Vagina (tissue), 2 donors: ENCODE results near the gene SLC25A51. TPM values are rescaled to one million over a fixed set of nuclear protein-coding genes. Genes with fewer than 3 reads are reported as not detected.
A peak's percentile ranks its signal among the peaks of the same experiment; 100 is the strongest.

Experiments
- DNase-seq, 2 donors: peaks; one replicate each; pipeline ENCODE4 v3.0.0-alpha.2; 2017; ENCODE audit errors: extremely low spot score in 2 of 2
- H3K27ac ChIP-seq: fragments of 200-600 bp; sonication (generic); one replicate; pipeline ENCODE4 v1.5.1; 2019
- H3K27me3 ChIP-seq: fragments of 200-600 bp; sonication (generic); one replicate; pipeline ENCODE4 v1.5.1; 2019
- H3K36me3 ChIP-seq, 2 donors: fragments of 200-600 bp; sonication (generic); one replicate each; pipeline ENCODE4 v1.5.1; 2017 to 2019
- H3K4me1 ChIP-seq: fragments of 200-600 bp; sonication (generic); one replicate; pipeline ENCODE4 v1.5.1; 2019
- H3K4me3 ChIP-seq, 2 donors: fragments of 200-600 bp; sonication (generic); 1 replicate in 1 of 2; 2 replicates in 1 of 2; pipeline ENCODE4 v1.5.1; 2016 to 2019
- H3K9me3 ChIP-seq: fragments of 200-600 bp; sonication (generic); one replicate; pipeline ENCODE4 v1.5.1; 2019
- POLR2A ChIP-seq, 2 donors: fragments of 450-650 bp; IDR thresholded peaks; one replicate each; pipeline ENCODE4 v1.6.1; 2017; ENCODE audit warnings: antibody characterized with exemption in 2 of 2, mild to moderate bottlenecking in 2 of 2, moderate library complexity in 2 of 2
- POLR2AphosphoS5 ChIP-seq, 2 donors: sonication (generic); formaldehyde crosslinking; IDR thresholded peaks; one replicate each; pipeline ENCODE4 v1.9.0; 2017; ENCODE audit warnings: antibody characterized with exemption in 2 of 2, mild to moderate bottlenecking in 2 of 2, low read depth in 1 of 2; ENCODE audit not compliant: insufficient read depth in 1 of 2
- intact Hi-C: fragments of 100-400 bp; cut with DNase I; formaldehyde crosslinking; loops from one replicate; pipeline ENCODE4 v1.15.1; 2023
- total RNA-seq: library from RNA; depleted of rRNA; stranded (reverse); fragments of >200 nt; gene quantifications from one replicate; pipeline ENCODE4 v1.2.3, GENCODE V29; 2016
- TF ChIP-seq, protein P1 (sequence below), 3 experiments: fragments of 450-650 bp in 2 of 3; fragments of 200-600 bp in 1 of 3; sonication (generic) in 1 of 3; IDR thresholded peaks; one replicate each; pipeline ENCODE4 v1.5.1; 2017 to 2019; ENCODE audit warnings: antibody characterized with exemption in 3 of 3, mild to moderate bottlenecking in 2 of 3, moderate library complexity in 2 of 3

Gene SLC25A51
- total RNA-seq, 1 donor from 2014 or later = 26.0 TPM

DNA sequence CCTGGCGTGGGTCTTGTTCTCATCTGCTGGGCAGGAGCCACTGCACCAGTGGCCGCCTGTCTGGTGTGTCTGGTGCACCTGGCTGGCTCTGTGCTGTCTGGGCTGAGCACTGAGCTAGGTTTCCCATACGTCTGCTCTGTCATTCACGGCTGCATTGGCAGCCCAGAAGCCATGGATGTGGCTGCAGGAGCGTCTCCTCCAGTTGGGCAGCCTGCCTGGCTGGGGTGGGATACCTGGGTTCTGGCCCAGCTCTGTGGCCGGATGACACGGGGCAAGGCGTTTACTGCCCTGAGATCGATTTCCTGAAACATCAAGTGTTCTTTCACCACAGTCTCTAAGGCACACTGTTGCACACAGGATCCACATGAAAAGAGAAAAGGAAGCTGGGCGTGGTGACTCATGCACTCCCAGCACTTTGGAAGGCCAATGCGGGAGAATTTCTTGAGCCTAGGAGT lies 25.5 kb upstream of the SLC25A51 start:
- no peaks in the 10 kb centered on the region for H3K36me3 ChIP-seq
- no peak overlapping the region for H3K4me3 ChIP-seq
- H3K27me3 ChIP-seq = no peaks in the 10 kb centered on the region
- no peak for DNase-seq
- H3K9me3 ChIP-seq = no peaks in the 10 kb centered on the region
- H3K4me1 ChIP-seq = peaks cover 18% of the 10 kb centered on the region
- TF ChIP-seq, protein P1, sequence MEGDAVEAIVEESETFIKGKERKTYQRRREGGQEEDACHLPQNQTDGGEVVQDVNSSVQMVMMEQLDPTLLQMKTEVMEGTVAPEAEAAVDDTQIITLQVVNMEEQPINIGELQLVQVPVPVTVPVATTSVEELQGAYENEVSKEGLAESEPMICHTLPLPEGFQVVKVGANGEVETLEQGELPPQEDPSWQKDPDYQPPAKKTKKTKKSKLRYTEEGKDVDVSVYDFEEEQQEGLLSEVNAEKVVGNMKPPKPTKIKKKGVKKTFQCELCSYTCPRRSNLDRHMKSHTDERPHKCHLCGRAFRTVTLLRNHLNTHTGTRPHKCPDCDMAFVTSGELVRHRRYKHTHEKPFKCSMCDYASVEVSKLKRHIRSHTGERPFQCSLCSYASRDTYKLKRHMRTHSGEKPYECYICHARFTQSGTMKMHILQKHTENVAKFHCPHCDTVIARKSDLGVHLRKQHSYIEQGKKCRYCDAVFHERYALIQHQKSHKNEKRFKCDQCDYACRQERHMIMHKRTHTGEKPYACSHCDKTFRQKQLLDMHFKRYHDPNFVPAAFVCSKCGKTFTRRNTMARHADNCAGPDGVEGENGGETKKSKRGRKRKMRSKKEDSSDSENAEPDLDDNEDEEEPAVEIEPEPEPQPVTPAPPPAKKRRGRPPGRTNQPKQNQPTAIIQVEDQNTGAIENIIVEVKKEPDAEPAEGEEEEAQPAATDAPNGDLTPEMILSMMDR (IDR thresholded peaks at IDR 0.05) = no peak
- no peak for TF ChIP-seq POLR2A (IDR thresholded peaks at IDR 0.05)
- peak in 1 of 2 donors; percentile 22 for TF ChIP-seq POLR2AphosphoS5 (IDR thresholded peaks at IDR 0.05; ENCODE audit: insufficient read depth in 1 of 2, low read depth in 1 of 2)
- intact Hi-C loops = no loop called here
- no peak overlapping the region for H3K27ac ChIP-seq

DNA sequence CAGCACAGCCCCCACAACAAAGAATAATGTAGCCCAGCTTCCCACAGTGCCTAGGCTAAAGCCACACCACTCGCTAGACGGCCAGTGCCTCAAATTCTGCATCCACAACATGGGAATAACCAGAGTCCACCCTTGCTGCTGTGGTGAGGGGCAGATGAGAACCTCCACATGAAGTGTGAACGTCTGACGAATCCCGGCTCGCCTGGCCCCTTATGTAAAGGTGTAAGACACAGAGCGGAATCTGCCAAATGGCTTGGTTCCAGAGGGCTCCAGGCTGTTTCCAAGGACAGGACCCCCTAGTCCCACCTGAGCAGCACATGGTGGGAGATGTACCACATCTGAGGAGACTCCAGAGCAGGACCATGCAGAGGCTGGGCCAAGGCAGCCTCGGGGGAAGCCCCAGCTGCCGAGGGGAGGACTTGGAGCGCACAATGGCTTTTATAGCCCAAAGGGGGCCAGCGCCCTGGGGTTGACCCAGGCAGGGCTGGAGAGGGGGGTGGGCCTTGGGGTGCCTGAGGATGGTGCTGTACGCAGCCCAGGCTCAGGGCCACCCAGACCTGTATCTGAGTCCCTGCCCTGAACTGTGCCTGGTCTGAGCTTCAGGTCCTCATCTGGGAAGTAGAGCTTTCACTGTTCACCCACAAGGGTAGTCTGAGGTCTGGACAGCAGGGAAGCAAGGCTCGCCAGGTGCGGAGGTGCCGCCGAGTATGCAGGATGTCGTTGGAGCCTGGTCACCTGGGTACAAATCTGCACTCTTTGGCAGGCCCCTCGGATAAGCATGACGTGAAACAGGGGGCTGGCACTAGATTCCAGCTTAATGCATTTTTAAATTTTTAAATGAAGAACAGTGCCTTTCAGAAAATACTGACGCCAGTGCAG lies 24.9 kb upstream of the SLC25A51 start:
- no peaks in the 10 kb centered on the region for H3K9me3 ChIP-seq
- no peaks in the 10 kb centered on the region for H3K36me3 ChIP-seq
- DNase-seq = no peak
- no peak overlapping the region for H3K4me3 ChIP-seq
- TF ChIP-seq POLR2A (IDR thresholded peaks at IDR 0.05) (no peak), POLR2AphosphoS5 (IDR thresholded peaks at IDR 0.05; ENCODE audit: insufficient read depth in 1 of 2, low read depth in 1 of 2) (no peak)
- TF ChIP-seq, protein P1 (IDR thresholded peaks at IDR 0.05) = no peak
- H3K4me1 ChIP-seq = peaks cover 18% of the 10 kb centered on the region
- no peak overlapping the region for H3K27ac ChIP-seq
- no peaks in the 10 kb centered on the region for H3K27me3 ChIP-seq
- intact Hi-C loops = no loop called here

DNA sequence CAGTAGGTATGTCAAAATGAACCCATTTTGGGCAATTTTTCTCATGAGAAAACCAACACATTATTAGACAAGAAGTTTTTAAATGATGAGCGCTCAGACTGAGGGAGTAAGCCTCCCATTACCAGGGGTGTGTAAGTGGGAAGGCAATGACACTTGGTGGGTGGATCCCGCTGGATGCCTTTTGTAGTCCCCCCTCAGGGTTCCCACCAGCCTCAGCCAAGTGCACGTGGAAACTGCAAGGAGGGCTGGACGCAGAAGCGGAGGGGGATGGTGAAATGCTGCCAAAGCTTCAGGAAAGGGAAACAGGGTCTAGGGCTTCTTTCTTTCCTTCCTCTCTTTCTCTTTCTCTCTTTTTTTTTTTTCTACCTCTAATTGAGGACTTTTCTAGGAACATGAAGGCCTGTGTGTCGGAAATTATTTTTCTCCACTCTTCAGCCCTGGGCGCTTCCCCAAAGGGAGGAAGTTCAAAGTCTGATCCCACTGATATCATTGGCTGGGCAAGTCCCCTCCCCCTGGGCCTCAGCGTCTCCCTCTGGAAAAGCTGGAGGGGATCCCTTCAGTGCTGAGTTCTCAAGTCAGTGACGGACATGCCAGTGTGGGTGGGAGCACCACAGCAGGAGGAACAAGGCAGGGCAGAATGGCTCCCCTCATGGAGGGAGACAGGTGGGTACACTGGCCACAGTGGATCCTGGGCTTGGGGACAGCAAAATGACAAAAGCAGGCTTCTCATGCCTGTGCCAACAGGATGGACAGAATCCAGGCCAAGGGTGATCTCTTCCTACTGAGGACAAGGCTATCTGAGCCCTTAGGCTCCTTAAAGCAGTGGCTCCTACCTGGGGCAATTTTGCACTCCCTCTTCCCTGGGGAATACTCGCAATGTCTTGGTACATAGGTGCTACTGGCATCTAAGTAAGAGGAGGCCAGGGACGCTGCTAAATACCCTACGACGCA lies 23.9 kb upstream of the SLC25A51 start:
- no peak for DNase-seq
- H3K27me3 ChIP-seq = no peaks in the 10 kb centered on the region

DNA sequence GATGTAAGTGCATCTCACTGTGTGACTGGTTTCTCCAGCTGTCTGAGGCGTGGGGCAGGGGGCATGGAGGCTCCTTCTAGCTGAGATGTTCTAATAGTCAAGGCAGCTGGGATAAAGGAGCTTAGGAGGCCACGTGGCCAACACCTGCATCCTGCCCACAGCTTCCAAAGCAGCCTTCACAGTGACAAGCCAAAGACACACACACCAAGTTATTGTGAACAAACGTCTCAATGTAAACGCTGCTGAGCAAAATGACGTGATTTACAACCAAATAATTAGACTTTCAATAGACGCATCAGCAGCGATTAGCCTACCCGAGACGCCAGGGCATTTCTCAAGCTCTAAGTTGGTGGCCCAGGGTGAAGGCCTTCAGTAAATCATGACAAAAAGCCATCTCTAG lies 23.2 kb upstream of the SLC25A51 start:
- Histone ChIP-seq H3K4me3 (no peak overlapping the region), H3K27me3 (no peaks in the 10 kb centered on the region), H3K4me1 (peaks cover 18% of the 10 kb centered on the region), H3K36me3 (no peaks in the 10 kb centered on the region), H3K9me3 (no peaks in the 10 kb centered on the region), H3K27ac (no peak overlapping the region)
- intact Hi-C loops = no loop called here
- TF ChIP-seq POLR2AphosphoS5 (IDR thresholded peaks at IDR 0.05; ENCODE audit: insufficient read depth in 1 of 2, low read depth in 1 of 2) (no peak), POLR2A (IDR thresholded peaks at IDR 0.05) (no peak)
- TF ChIP-seq, protein P1 (IDR thresholded peaks at IDR 0.05) = no peak
- DNase-seq = no peak

More for the DNA sequence above, 23.9 kb upstream of the SLC25A51 start:
- intact Hi-C loops = no loop called here
- TF ChIP-seq POLR2A (IDR thresholded peaks at IDR 0.05) (no peak), POLR2AphosphoS5 (IDR thresholded peaks at IDR 0.05; ENCODE audit: insufficient read depth in 1 of 2, low read depth in 1 of 2) (no peak)
- TF ChIP-seq, protein P1 (IDR thresholded peaks at IDR 0.05) = no peak
- Histone ChIP-seq H3K27ac (no peak overlapping the region), H3K4me1 (peaks cover 18% of the 10 kb centered on the region), H3K9me3 (no peaks in the 10 kb centered on the region), H3K4me3 (no peak overlapping the region), H3K36me3 (no peaks in the 10 kb centered on the region)
